ENCODE results near the gene NPR3.

The NPR3 gene

GRCh38 chr5:32734827-32735378, 23.8 kb downstream of the NPR3 start:
- no peaks in the 10 kb centered on the region for H3K36me3 ChIP-seq (ENCODE audit: insufficient read depth, low read length)
- H3K4me3 ChIP-seq, result no peak overlapping the region
- TF ChIP-seq EZH2 (IDR thresholded peaks at IDR 0.05) (no peak), FOXP2 (optimal IDR thresholded peaks at IDR 0.05; ENCODE audit: control extremely low read depth, extremely low read length, insufficient read depth) (no peak), POLR2AphosphoS5 (IDR thresholded peaks at IDR 0.05; ENCODE audit: borderline replicate concordance, low read depth, low read length) (no peak)
- no peak overlapping the region for H3K9ac ChIP-seq (ENCODE audit: insufficient read length)
- DNase-seq (ENCODE audit: low read depth, low spot score), result no peak
- no peak overlapping the region for H3K27ac ChIP-seq
- no peaks in the 10 kb centered on the region for H3K9me3 ChIP-seq (ENCODE audit: low read depth, low read length)

- H3K4me3 ChIP-seq, result no peak overlapping the region
- no peak for DNase-seq (ENCODE audit: low read depth, low spot score)
- no peak overlapping the region for H3K27ac ChIP-seq
- TF ChIP-seq POLR2AphosphoS5 (IDR thresholded peaks at IDR 0.05; ENCODE audit: borderline replicate concordance, low read depth, low read length), result no peak
- TF ChIP-seq FOXP2 (optimal IDR thresholded peaks at IDR 0.05; ENCODE audit: control extremely low read depth, extremely low read length, insufficient read depth), result no peak
- TF ChIP-seq EZH2 (IDR thresholded peaks at IDR 0.05), result no peak
- H3K9ac ChIP-seq (ENCODE audit: insufficient read length), result no peak overlapping the region
- no peaks in the 10 kb centered on the region for H3K36me3 ChIP-seq (ENCODE audit: insufficient read depth, low read length)
- no peaks in the 10 kb centered on the region for H3K9me3 ChIP-seq (ENCODE audit: low read depth, low read length)
Measured at GRCh38 chr5:32735512-32735911, 24.4 kb downstream of the NPR3 start.

- Histone ChIP-seq H3K36me3 (ENCODE audit: insufficient read depth, low read length) (no peaks in the 10 kb centered on the region), H3K9ac (ENCODE audit: insufficient read length) (no peak overlapping the region), H3K4me3 (no peak overlapping the region), H3K27ac (no peak overlapping the region), H3K9me3 (ENCODE audit: low read depth, low read length) (no peaks in the 10 kb centered on the region)
- TF ChIP-seq FOXP2 (optimal IDR thresholded peaks at IDR 0.05; ENCODE audit: control extremely low read depth, extremely low read length, insufficient read depth) (no peak), POLR2AphosphoS5 (IDR thresholded peaks at IDR 0.05; ENCODE audit: borderline replicate concordance, low read depth, low read length) (no peak), EZH2 (IDR thresholded peaks at IDR 0.05) (no peak)
- DNase-seq (ENCODE audit: low read depth, low spot score), result no peak
Measured at GRCh38 chr5:32736842-32737241, 25.7 kb downstream of the NPR3 start.

- TF ChIP-seq POLR2AphosphoS5 (IDR thresholded peaks at IDR 0.05; ENCODE audit: borderline replicate concordance, low read depth, low read length), result no peak
- no peak for TF ChIP-seq FOXP2 (optimal IDR thresholded peaks at IDR 0.05; ENCODE audit: control extremely low read depth, extremely low read length, insufficient read depth)
- no peak for TF ChIP-seq EZH2 (IDR thresholded peaks at IDR 0.05)
- no peaks in the 10 kb centered on the region for H3K9me3 ChIP-seq (ENCODE audit: low read depth, low read length)
- no peak overlapping the region for H3K4me3 ChIP-seq
- no peaks in the 10 kb centered on the region for H3K36me3 ChIP-seq (ENCODE audit: insufficient read depth, low read length)
- no peak overlapping the region for H3K27ac ChIP-seq
- no peak for DNase-seq (ENCODE audit: low read depth, low spot score)
- no peak overlapping the region for H3K9ac ChIP-seq (ENCODE audit: insufficient read length)
Measured at GRCh38 chr5:32740651-32741050, 29.5 kb downstream of the NPR3 start.

- H3K4me3 ChIP-seq, result no peak overlapping the region
- TF ChIP-seq POLR2AphosphoS5 (IDR thresholded peaks at IDR 0.05; ENCODE audit: borderline replicate concordance, low read depth, low read length), result no peak
- no peak for TF ChIP-seq FOXP2 (optimal IDR thresholded peaks at IDR 0.05; ENCODE audit: control extremely low read depth, extremely low read length, insufficient read depth)
- no peak for TF ChIP-seq EZH2 (IDR thresholded peaks at IDR 0.05)
- no peak overlapping the region for H3K27ac ChIP-seq
- no peak for DNase-seq (ENCODE audit: low read depth, low spot score)
- no peaks in the 10 kb centered on the region for H3K36me3 ChIP-seq (ENCODE audit: insufficient read depth, low read length)
- H3K9ac ChIP-seq (ENCODE audit: insufficient read length), result no peak overlapping the region
- no peaks in the 10 kb centered on the region for H3K9me3 ChIP-seq (ENCODE audit: low read depth, low read length)
Measured at GRCh38 chr5:32745317-32745716, 34.2 kb downstream of the NPR3 start.

GRCh38 chr5:32752411-32752810, 41.3 kb downstream of the NPR3 start:
- Histone ChIP-seq H3K9me3 (ENCODE audit: low read depth, low read length) (no peaks in the 10 kb centered on the region), H3K27ac (no peak overlapping the region), H3K4me3 (no peak overlapping the region), H3K36me3 (ENCODE audit: insufficient read depth, low read length) (no peaks in the 10 kb centered on the region), H3K9ac (ENCODE audit: insufficient read length) (no peak overlapping the region)
- no peak for TF ChIP-seq FOXP2 (optimal IDR thresholded peaks at IDR 0.05; ENCODE audit: control extremely low read depth, extremely low read length, insufficient read depth)
- no peak for TF ChIP-seq EZH2 (IDR thresholded peaks at IDR 0.05)
- no peak for TF ChIP-seq POLR2AphosphoS5 (IDR thresholded peaks at IDR 0.05; ENCODE audit: borderline replicate concordance, low read depth, low read length)
- no peak for DNase-seq (ENCODE audit: low read depth, low spot score)

- Histone ChIP-seq H3K4me3 (no peak overlapping the region), H3K9me3 (ENCODE audit: low read depth, low read length) (no peaks in the 10 kb centered on the region), H3K9ac (ENCODE audit: insufficient read length) (no peak overlapping the region), H3K27ac (no peak overlapping the region), H3K36me3 (ENCODE audit: insufficient read depth, low read length) (no peaks in the 10 kb centered on the region)
- no peak for TF ChIP-seq FOXP2 (optimal IDR thresholded peaks at IDR 0.05; ENCODE audit: control extremely low read depth, extremely low read length, insufficient read depth)
- no peak for TF ChIP-seq EZH2 (IDR thresholded peaks at IDR 0.05)
- TF ChIP-seq POLR2AphosphoS5 (IDR thresholded peaks at IDR 0.05; ENCODE audit: borderline replicate concordance, low read depth, low read length), result no peak
- DNase-seq (ENCODE audit: low read depth, low spot score), result no peak
Measured at GRCh38 chr5:32753051-32753450, 41.9 kb downstream of the NPR3 start.

- H3K27ac ChIP-seq, result no peak overlapping the region
Measured at GRCh38 chr5:32753765-32754164, 42.6 kb downstream of the NPR3 start.

GRCh38 chr5:32754284-32754683, 43.2 kb downstream of the NPR3 start:
- no peak overlapping the region for H3K9ac ChIP-seq (ENCODE audit: insufficient read length)
- no peak overlapping the region for H3K27ac ChIP-seq
- no peak overlapping the region for H3K4me3 ChIP-seq
- H3K36me3 ChIP-seq (ENCODE audit: insufficient read depth, low read length), result no peaks in the 10 kb centered on the region
- H3K9me3 ChIP-seq (ENCODE audit: low read depth, low read length), result no peaks in the 10 kb centered on the region
- TF ChIP-seq FOXP2 (optimal IDR thresholded peaks at IDR 0.05; ENCODE audit: control extremely low read depth, extremely low read length, insufficient read depth), result no peak
- TF ChIP-seq POLR2AphosphoS5 (IDR thresholded peaks at IDR 0.05; ENCODE audit: borderline replicate concordance, low read depth, low read length), result no peak
- TF ChIP-seq EZH2 (IDR thresholded peaks at IDR 0.05), result no peak
- no peak for DNase-seq (ENCODE audit: low read depth, low spot score)

More at GRCh38 chr5:32753765-32754164, 42.6 kb downstream of the NPR3 start:
- Histone ChIP-seq H3K36me3 (ENCODE audit: insufficient read depth, low read length) (no peaks in the 10 kb centered on the region), H3K9me3 (ENCODE audit: low read depth, low read length) (no peaks in the 10 kb centered on the region), H3K4me3 (no peak overlapping the region), H3K9ac (ENCODE audit: insufficient read length) (no peak overlapping the region)
- DNase-seq (ENCODE audit: low read depth, low spot score), result no peak
- TF ChIP-seq POLR2AphosphoS5 (IDR thresholded peaks at IDR 0.05; ENCODE audit: borderline replicate concordance, low read depth, low read length) (no peak), EZH2 (IDR thresholded peaks at IDR 0.05) (no peak), FOXP2 (optimal IDR thresholded peaks at IDR 0.05; ENCODE audit: control extremely low read depth, extremely low read length, insufficient read depth) (no peak)

Data from SK-N-MC (cell line).